A673 (cell line): ENCODE data around the gene UBA6. TPM values are rescaled to one million over a fixed set of nuclear protein-coding genes. Genes with fewer than 3 reads are reported as not detected.
A peak's percentile ranks its signal among the peaks of the same experiment; 100 is the strongest.

Source experiments
- BruUV-seq: library from RNA; stranded (reverse); fragments of 400-500 nt; replicated peaks from 2 replicates; lab custom pipeline; 2021; lab: Mats Ljungman, UMichigan
- CTCF ChIA-PET: fragments of 300-600 bp; sonication (Branson Sonifier 250); formaldehyde crosslinking; loops from one replicate; lab custom pipeline; 2022; ENCODE audit warnings: antibody characterized with exemption; lab: Charles Lee
- POLR2A ChIA-PET: fragments of 300-600 bp; sonication (Branson Sonifier 250); formaldehyde crosslinking; loops from one replicate; lab custom pipeline; 2022; ENCODE audit warnings: antibody characterized with exemption; ENCODE audit not compliant: low non-redundant PET; lab: Charles Lee
- DNase-seq: peaks from one replicate; pipeline ENCODE4 v3.0.0-alpha.2; 2015; ENCODE audit warnings: low spot score
- H3K27ac ChIP-seq: fragments of 200-600 bp; sonication (generic); 2 replicates; pipeline ENCODE4 v1.5.1; 2016; ENCODE audit warnings: mixed run types, low read depth, mild to moderate bottlenecking, mixed read lengths, antibody characterized with exemption, low read length; ENCODE audit not compliant: poor library complexity, severe bottlenecking
- H3K27me3 ChIP-seq: fragments of 200-600 bp; sonication (generic); replicated peaks from 2 replicates; pipeline ENCODE4 v1.6.1; 2017; ENCODE audit warnings: mixed run types, low read depth, mild to moderate bottlenecking, mixed read lengths, antibody characterized with exemption, low read length; ENCODE audit not compliant: insufficient read depth, poor library complexity
- H3K36me3 ChIP-seq: fragments of 200-600 bp; sonication (generic); 2 replicates; pipeline ENCODE4 v1.6.1; 2016; ENCODE audit warnings: mixed run types, mild to moderate bottlenecking, mixed read lengths, antibody characterized with exemption, low read length; ENCODE audit not compliant: insufficient read depth, poor library complexity, severe bottlenecking
- H3K4me1 ChIP-seq: fragments of 200-600 bp; sonication (generic); 2 replicates; pipeline ENCODE4 v1.6.1; 2017; ENCODE audit warnings: mixed run types, mild to moderate bottlenecking, mixed read lengths, antibody characterized with exemption, low read length; ENCODE audit not compliant: insufficient read depth, poor library complexity, severe bottlenecking
- H3K4me3 ChIP-seq: fragments of 200-600 bp; sonication (generic); 2 replicates; pipeline ENCODE4 v1.5.1; 2016; ENCODE audit warnings: low read depth, mixed run types, mild to moderate bottlenecking, mixed read lengths, low read length; ENCODE audit not compliant: poor library complexity, severe bottlenecking
- H3K9me3 ChIP-seq: fragments of 200-600 bp; sonication (generic); 2 replicates; pipeline ENCODE4 v1.6.1; 2016; ENCODE audit warnings: mixed run types, low read depth, mild to moderate bottlenecking, mixed read lengths, antibody characterized with exemption, low read length; ENCODE audit not compliant: poor library complexity, severe bottlenecking
- EZH2 ChIP-seq: fragments of 200-600 bp; sonication (generic); IDR thresholded peaks from 2 replicates; pipeline ENCODE4 v1.6.1; 2017; ENCODE audit warnings: borderline replicate concordance, low read depth, mild to moderate bottlenecking, mixed read lengths, antibody characterized with exemption, low read length; ENCODE audit not compliant: poor library complexity, severe bottlenecking
- intact Hi-C: fragments of 100-400 bp; cut with micrococcal nuclease; formaldehyde crosslinking; loops from one replicate; pipeline ENCODE4 v1.10.0; 2022; ENCODE audit not compliant: unreplicated experiment
- total RNA-seq: library from RNA; stranded (reverse); gene quantifications from 2 replicates; pipeline ENCODE4 v1.2.3, GENCODE V29; 2021
- TF ChIP-seq, protein P1 (sequence below): fragments of 300-800, 200-600 bp; sonication (generic); conservative IDR thresholded peaks from 2 replicates; pipeline ENCODE4 v1.5.1; 2017; ENCODE audit warnings: low read depth, mild to moderate bottlenecking, antibody characterized with exemption, low read length, moderate library complexity, mixed read lengths

Gene UBA6
- total RNA-seq, 1 experiment from 2014 or later: 33.2 TPM

DNA sequence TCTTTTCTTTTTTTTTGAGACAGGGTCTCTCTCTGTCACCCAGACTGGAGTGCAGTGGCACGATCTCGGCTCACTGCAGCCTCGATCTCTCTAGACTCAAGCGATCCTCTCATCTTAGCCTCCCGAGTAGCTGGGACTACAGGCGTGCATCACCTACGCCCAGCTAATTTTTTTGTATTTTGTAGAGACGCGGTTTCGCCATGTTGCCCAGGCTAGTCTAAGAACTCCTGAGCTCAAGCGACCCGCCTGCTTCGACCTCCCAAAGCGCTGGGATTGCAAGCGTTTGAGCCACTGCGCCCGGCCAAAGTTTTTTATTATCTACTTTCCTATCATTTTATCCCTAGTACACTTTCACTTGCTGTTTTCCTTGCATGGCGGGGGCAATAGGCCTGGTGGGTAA lies 1.4 kb downstream of the UBA6 start:
- intact Hi-C loops: loop anchor here (10.0 kb wide), 1 partner anchor 155 kb away; the partner anchor contains the start of gene CENPC
- ChIA-PET POLR2A (no interaction called here), CTCF (no interaction called here)
- DNase-seq: no peak
- Histone ChIP-seq H3K4me1 (no peaks in the 10 kb centered on the region), H3K27ac (no peak overlapping the region), H3K4me3 (peak overlapping the region; percentile 67), H3K36me3 (no peaks in the 10 kb centered on the region), H3K27me3 (no peaks in the 10 kb centered on the region), H3K9me3 (no peaks in the 10 kb centered on the region)
- TF ChIP-seq, protein P1, sequence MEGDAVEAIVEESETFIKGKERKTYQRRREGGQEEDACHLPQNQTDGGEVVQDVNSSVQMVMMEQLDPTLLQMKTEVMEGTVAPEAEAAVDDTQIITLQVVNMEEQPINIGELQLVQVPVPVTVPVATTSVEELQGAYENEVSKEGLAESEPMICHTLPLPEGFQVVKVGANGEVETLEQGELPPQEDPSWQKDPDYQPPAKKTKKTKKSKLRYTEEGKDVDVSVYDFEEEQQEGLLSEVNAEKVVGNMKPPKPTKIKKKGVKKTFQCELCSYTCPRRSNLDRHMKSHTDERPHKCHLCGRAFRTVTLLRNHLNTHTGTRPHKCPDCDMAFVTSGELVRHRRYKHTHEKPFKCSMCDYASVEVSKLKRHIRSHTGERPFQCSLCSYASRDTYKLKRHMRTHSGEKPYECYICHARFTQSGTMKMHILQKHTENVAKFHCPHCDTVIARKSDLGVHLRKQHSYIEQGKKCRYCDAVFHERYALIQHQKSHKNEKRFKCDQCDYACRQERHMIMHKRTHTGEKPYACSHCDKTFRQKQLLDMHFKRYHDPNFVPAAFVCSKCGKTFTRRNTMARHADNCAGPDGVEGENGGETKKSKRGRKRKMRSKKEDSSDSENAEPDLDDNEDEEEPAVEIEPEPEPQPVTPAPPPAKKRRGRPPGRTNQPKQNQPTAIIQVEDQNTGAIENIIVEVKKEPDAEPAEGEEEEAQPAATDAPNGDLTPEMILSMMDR: no peak
- TF ChIP-seq EZH2: no peak
- BruUV-seq: no TSS peak

DNA sequence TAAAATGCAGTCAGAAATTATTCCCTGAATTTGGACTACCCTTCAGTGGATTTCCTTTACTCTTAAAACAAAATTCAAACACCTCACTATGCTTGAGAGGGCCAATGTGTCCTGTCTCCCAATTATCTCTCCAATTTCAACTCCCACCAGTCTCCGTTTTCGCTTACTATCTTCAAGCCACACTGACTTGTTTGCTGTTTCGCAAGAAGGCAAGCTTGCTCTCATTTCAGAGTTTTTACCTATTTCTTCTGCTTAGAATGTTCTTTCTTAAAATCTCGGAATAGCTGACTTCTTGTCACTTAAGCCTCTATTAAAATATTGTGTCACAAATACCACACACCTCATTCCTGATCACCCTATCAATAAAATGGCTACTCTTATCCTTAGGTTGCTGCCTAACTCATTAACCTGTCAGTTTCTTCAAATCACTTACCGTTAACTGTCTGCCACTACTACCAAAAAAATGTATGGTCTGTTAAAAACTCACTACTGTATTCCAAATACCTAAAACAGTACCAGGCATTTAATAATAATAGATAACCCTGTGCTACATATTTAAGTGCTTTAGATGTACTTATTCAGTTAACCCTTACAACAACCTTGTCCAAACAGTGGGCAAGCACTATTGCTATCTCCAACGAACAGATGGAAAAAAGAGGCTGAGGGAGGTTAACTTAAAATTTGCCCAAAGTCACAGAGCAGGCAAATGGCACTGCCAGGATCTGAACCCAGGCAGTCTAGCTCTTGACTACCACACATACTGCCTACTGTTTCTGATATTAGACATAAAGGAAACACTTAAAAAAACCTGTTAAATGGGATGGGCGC lies 2.9 kb downstream of the UBA6 start:
- no TSS peak for BruUV-seq
- Histone ChIP-seq H3K27ac (no peak overlapping the region), H3K27me3 (no peaks in the 10 kb centered on the region), H3K4me1 (no peaks in the 10 kb centered on the region), H3K4me3 (no peak overlapping the region), H3K9me3 (no peaks in the 10 kb centered on the region), H3K36me3 (no peaks in the 10 kb centered on the region)
- POLR2A ChIA-PET: no interaction called here
- CTCF ChIA-PET: interaction anchor here (0.6 kb wide), 1 partner anchor 27 kb away, joined by 3 read pairs; no protein-coding TSS in a partner anchor
- no peak for DNase-seq
- intact Hi-C loops: no loop called here
- TF ChIP-seq, protein P1: no peak
- TF ChIP-seq EZH2: no peak

DNA sequence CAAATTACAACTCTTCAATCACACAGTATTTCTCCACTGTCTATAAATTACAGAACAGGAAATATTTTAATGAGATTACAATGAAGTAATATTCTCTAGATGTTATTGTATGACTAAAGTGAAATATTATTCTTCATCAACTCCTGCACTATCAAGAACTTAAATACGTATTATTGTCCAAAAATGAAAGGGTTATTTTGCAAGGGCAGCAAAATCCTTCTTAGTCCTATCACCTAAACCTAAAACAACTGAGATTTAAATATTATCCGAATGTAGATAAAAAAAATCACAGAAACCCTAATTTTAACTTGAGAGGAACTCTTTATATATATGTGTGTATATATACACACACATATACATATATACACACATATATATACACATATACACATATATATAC lies 4.9 kb downstream of the UBA6 start:
- Histone ChIP-seq H3K4me1 (no peaks in the 10 kb centered on the region), H3K36me3 (no peaks in the 10 kb centered on the region), H3K27me3 (no peaks in the 10 kb centered on the region), H3K9me3 (no peaks in the 10 kb centered on the region), H3K4me3 (no peak overlapping the region), H3K27ac (no peak overlapping the region)
- BruUV-seq: no TSS peak
- CTCF ChIA-PET: no interaction called here
- intact Hi-C loops: no loop called here
- no peak for DNase-seq
- TF ChIP-seq, protein P1: no peak
- TF ChIP-seq EZH2: no peak
- POLR2A ChIA-PET: no interaction called here
